ENCODE data around the gene TRIM28. TPM values are rescaled to one million over a fixed set of nuclear protein-coding genes. Genes with fewer than 3 reads are reported as not detected.

Gene TRIM28
- total RNA-seq, 1 donor, result 152 TPM

DNA sequence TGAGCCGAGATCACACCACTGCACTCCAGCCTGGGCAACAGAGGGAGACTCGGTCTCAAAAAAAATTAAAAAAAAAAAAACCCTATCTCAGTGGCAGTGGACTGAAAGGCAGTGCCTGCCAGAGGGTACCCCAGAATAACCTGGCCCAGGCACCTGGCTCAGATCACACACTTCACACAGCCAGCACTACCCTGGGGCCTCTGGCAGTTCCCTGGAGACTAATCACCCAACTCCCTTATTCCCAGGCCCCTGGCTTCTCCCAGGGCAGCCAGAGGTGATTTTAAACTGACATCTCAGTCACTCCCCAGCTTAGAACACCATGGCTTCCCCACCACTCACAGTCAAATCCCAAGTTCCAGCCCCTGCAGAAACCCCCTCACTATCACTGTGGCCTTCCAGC, 28.6 kb upstream of the TRIM28 start:
- Histone ChIP-seq H3K27me3 (ENCODE audit: insufficient read depth, low read length) (no peaks in the 10 kb centered on the region), H3K4me1 (ENCODE audit: insufficient read depth, low read length) (peaks cover 32% of the 10 kb centered on the region), H3K9me3 (ENCODE audit: low read depth, low read length) (no peaks in the 10 kb centered on the region), H3K4me3 (ENCODE audit: low read length) (no peak overlapping the region)

DNA sequence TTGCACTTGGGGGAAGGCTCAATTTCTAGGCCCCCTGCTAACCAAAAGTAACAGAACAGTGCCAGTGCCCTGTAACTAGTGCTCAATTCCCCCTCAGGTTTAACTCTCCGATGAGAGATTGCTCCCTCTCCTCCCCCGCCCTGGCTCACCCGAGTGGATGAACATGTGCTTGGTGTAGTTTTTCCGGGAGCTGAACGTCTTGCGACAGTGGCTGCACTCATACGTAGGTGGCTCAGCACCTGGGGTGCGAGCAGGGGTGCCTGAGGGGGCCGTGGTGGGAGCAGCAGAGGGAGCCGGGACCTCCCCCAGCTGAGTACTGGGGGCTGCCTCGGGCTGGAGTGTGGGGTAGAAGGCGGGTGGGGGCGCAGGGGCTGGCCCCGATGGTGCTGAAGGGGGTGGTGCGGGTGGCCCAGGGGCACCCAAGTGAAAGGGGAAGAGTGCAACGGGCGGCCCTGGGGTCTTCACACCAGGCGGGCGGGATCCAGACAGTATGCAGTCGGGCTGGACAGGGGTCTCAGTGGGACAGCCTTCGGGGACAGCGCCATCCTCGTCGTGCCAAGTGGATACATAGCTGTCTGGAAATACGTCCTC, 27.5 kb upstream of the TRIM28 start:
- no peaks in the 10 kb centered on the region for H3K9me3 ChIP-seq (ENCODE audit: low read depth, low read length)
- H3K4me3 ChIP-seq (ENCODE audit: low read length), result no peak overlapping the region
- H3K4me1 ChIP-seq (ENCODE audit: insufficient read depth, low read length), result peaks cover 37% of the 10 kb centered on the region
- H3K27me3 ChIP-seq (ENCODE audit: insufficient read depth, low read length), result no peaks in the 10 kb centered on the region

GRCh38 chr19:58516964-58517833, 26.7 kb upstream of the TRIM28 start:
- Histone ChIP-seq H3K27me3 (ENCODE audit: insufficient read depth, low read length) (no peaks in the 10 kb centered on the region), H3K9me3 (ENCODE audit: low read depth, low read length) (no peaks in the 10 kb centered on the region), H3K4me3 (ENCODE audit: low read length) (no peak overlapping the region), H3K4me1 (ENCODE audit: insufficient read depth, low read length) (peaks cover 37% of the 10 kb centered on the region)

GRCh38 chr19:58518256-58519086, 25.4 kb upstream of the TRIM28 start:
- no peaks in the 10 kb centered on the region for H3K9me3 ChIP-seq (ENCODE audit: low read depth, low read length)
- H3K4me1 ChIP-seq (ENCODE audit: insufficient read depth, low read length), result peaks cover 35% of the 10 kb centered on the region
- H3K4me3 ChIP-seq (ENCODE audit: low read length), result peak overlapping the region; percentile 73
- H3K27me3 ChIP-seq (ENCODE audit: insufficient read depth, low read length), result no peaks in the 10 kb centered on the region

DNA sequence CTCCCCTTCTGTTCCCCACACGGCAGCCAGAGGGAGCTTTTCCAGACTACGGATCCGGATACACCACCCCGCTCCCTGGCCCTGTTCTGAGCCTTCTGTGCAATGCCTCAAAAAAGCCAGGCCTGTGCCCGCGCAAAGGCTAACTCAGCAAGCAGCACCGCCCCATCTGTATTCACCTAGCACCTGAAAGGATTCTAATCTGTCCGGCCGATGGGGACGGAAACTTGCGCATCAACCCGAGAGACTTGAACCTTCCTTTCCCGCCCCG, 24.8 kb upstream of the TRIM28 start:
- Histone ChIP-seq H3K4me3 (ENCODE audit: low read length) (peak overlapping the region; percentile 73), H3K4me1 (ENCODE audit: insufficient read depth, low read length) (peaks cover 29% of the 10 kb centered on the region), H3K9me3 (ENCODE audit: low read depth, low read length) (no peaks in the 10 kb centered on the region), H3K27me3 (ENCODE audit: insufficient read depth, low read length) (no peaks in the 10 kb centered on the region)

GRCh38 chr19:58519355-58520256, 24.3 kb upstream of the TRIM28 start, which contains the start of gene ZBTB45:
TSS of gene ZBTB45 (minus strand) at chr19:58519810. CDS start at chr19:58517673, 2,137 bp downstream.
- H3K27me3 ChIP-seq (ENCODE audit: insufficient read depth, low read length), result no peaks in the 10 kb centered on the region
- peaks cover 25% of the 10 kb centered on the region for H3K4me1 ChIP-seq (ENCODE audit: insufficient read depth, low read length)
- peak within 1 kb of the TSS; percentile 73 for H3K4me3 ChIP-seq (ENCODE audit: low read length)
- H3K9me3 ChIP-seq (ENCODE audit: low read depth, low read length), result no peaks in the 10 kb centered on the region

DNA sequence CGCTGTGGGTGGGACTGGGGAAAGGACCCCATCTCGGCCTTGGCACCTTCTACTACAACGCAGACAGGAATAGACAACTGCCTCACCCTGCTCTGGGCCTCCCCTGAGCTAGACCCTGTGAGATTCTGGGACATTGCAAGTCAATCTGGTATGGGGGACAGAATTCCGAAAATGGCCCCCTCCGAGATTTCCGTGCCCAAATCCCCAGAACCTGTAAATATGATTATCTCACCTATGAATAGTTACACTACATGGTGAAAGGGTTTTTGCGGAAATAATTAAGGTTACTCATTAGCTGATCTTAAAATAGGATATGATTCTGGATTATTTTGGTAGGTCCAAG, 23.6 kb upstream of the TRIM28 start:
- Histone ChIP-seq H3K27me3 (ENCODE audit: insufficient read depth, low read length) (no peaks in the 10 kb centered on the region), H3K4me3 (ENCODE audit: low read length) (peak overlapping the region; percentile 73), H3K9me3 (ENCODE audit: low read depth, low read length) (no peaks in the 10 kb centered on the region), H3K4me1 (ENCODE audit: insufficient read depth, low read length) (peaks cover 23% of the 10 kb centered on the region)

- H3K9me3 ChIP-seq (ENCODE audit: low read depth, low read length), result no peaks in the 10 kb centered on the region
- no peak overlapping the region for H3K4me3 ChIP-seq (ENCODE audit: low read length)
Measured at GRCh38 chr19:58521651-58522050, 22.2 kb upstream of the TRIM28 start.

DNA sequence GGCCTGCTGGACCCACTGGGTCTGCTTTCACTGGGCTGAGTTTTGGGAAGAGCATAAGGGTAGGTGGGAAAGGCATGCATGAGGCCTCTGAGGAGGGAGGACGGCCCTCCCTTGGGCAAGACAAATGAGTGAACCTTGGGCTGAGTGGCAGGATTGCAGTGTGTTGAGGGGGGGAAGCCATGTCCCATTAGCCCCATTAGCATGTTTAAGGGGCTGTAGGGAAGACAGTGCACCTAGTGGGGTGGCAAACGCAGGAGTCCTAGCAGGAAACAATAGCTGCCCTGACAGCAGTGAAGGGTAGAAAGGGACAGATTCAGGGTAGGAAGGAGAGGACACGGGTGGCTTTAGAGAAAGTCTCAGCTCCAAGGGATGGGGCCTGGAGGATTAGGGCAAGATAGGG, 21.2 kb upstream of the TRIM28 start:
- no peak overlapping the region for H3K4me3 ChIP-seq (ENCODE audit: low read length)
- no peaks in the 10 kb centered on the region for H3K9me3 ChIP-seq (ENCODE audit: low read depth, low read length)
- peaks cover 22% of the 10 kb centered on the region for H3K4me1 ChIP-seq (ENCODE audit: insufficient read depth, low read length)
- H3K27me3 ChIP-seq (ENCODE audit: insufficient read depth, low read length), result no peaks in the 10 kb centered on the region

More at GRCh38 chr19:58521651-58522050, 22.2 kb upstream of the TRIM28 start:
- Histone ChIP-seq H3K27me3 (ENCODE audit: insufficient read depth, low read length) (no peaks in the 10 kb centered on the region), H3K4me1 (ENCODE audit: insufficient read depth, low read length) (peaks cover 23% of the 10 kb centered on the region)

- Histone ChIP-seq H3K27me3 (ENCODE audit: insufficient read depth, low read length) (no peaks in the 10 kb centered on the region), H3K4me1 (ENCODE audit: insufficient read depth, low read length) (no peaks in the 10 kb centered on the region), H3K9me3 (ENCODE audit: low read depth, low read length) (no peaks in the 10 kb centered on the region), H3K4me3 (ENCODE audit: low read length) (no peak overlapping the region)
Measured at GRCh38 chr19:58529405-58529804, 14.5 kb upstream of the TRIM28 start.

DNA sequence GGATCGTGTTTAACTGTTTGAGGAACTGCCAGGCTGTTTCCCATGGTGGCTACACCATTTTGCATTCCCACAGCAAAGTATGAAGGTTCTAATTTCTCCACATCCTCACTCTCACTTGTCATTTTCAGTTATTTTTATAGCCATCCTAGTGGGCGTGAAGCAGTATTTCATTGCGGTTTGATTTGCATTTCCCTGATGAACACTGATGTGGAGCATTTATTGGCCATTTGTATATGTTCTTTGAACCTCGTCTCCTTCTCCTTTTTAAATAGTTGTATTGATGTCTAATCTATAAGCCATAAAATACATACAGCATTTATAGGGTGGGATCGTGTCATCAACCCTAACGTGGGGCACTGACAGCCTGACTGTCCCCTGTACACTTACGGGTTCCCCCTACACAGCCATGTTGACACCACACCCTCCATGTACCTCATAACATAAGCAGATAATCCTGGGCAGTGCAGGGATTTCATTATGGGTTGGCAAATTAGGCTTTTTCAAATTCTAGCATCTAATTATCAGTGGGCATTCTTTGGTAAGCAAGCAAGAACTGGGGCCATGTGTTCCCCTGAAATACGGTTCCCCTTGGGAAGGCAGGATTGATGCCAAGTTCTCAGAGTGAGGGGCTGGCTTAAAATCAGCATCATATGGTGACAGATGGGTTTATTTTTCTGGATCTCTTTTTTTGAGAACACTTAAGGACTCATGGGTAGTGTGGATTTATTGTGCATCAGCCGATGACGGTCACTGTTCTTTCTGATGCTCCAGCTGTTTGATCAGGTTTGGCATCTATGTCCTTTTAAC, 12.6 kb upstream of the TRIM28 start:
- Histone ChIP-seq H3K27me3 (ENCODE audit: insufficient read depth, low read length) (no peaks in the 10 kb centered on the region), H3K9me3 (ENCODE audit: low read depth, low read length) (no peaks in the 10 kb centered on the region), H3K4me1 (ENCODE audit: insufficient read depth, low read length) (no peaks in the 10 kb centered on the region), H3K4me3 (ENCODE audit: low read length) (no peak overlapping the region)

- Histone ChIP-seq H3K9me3 (ENCODE audit: low read depth, low read length) (no peaks in the 10 kb centered on the region), H3K4me1 (ENCODE audit: insufficient read depth, low read length) (peaks cover 22% of the 10 kb centered on the region), H3K4me3 (ENCODE audit: low read length) (no peak overlapping the region), H3K27me3 (ENCODE audit: insufficient read depth, low read length) (peaks cover 2% of the 10 kb centered on the region)
Measured at GRCh38 chr19:58535857-58536256, 8.0 kb upstream of the TRIM28 start.

DNA sequence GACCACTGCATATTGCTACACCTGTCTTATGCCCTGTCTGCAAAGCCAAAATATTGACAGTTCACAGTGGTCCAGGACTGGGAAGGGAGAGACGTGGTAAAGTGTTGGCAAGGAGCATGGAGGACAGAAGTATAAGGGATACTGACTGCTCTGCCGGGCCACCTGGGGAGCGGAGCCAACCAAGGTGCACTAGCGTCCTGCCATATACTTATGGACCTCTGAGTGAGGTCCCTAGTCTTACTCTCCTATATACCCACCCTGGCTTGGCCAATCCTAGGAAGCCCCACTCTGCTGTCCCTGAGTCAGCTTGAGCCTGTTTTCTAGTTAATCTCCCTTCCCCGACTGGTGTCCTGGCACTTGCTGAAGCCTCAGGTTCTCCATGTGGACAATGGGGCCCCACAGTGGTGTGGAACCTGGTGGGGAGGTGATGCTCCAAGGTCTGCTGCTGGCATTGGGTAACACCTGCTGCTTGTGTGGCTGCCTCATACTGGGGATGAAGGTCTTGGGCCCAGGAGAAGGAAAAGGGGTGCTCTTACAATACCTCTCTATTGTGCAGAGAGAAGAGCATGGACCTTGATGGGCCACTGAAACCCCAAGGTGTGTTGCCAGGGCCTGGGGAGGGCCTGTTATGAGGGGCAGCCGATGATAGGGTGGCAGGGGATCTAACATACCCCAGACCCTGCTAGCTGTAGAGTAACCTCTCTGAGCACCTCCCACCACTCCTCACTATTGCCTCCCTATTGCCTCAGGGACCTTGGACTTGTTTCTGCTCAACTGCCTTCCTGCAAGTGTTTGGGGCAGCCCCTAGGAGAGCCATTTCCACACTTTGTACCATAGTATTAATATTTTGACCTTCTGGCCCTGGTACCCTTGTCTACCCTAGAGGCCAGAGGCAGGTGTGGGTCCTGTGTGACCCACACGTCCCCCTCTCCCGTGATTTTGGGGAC, 6.7 kb upstream of the TRIM28 start:
- no peaks in the 10 kb centered on the region for H3K9me3 ChIP-seq (ENCODE audit: low read depth, low read length)
- H3K4me3 ChIP-seq (ENCODE audit: low read length), result no peak overlapping the region
- peaks cover 2% of the 10 kb centered on the region for H3K27me3 ChIP-seq (ENCODE audit: insufficient read depth, low read length)

More for the DNA sequence above, 6.7 kb upstream of the TRIM28 start:
- peaks cover 22% of the 10 kb centered on the region for H3K4me1 ChIP-seq (ENCODE audit: insufficient read depth, low read length)

Data from mononuclear cell (primary cell).